Stimulated activated naive CD8-positive, alpha-beta T cell treated with anti-CD3 and anti-CD28 coated beads, Interleukin-15, Interleukin-2, amounts not matched to agents 100 U/mL and 50 U/mL, for 24 hours (primary cell): ENCODE measurements around the gene SULF2.

Experiments
- ATAC-seq: fragments of 150-1000 bp; cut with Tn5 transposase; one replicate; pipeline ENCODE4 v1.10.0; 2021
- DNase-seq: peaks from one replicate; pipeline ENCODE4 v3.0.0; 2021

Gene SULF2

GRCh38 chr20:47784599-47785310, 526 bp downstream of the SULF2 start:
- ATAC-seq (peak; percentile 20), DNase-seq (no peak)

- ATAC-seq = no peak
Observed at GRCh38 chr20:47783828-47784598, 1.3 kb downstream of the SULF2 start.

DNA sequence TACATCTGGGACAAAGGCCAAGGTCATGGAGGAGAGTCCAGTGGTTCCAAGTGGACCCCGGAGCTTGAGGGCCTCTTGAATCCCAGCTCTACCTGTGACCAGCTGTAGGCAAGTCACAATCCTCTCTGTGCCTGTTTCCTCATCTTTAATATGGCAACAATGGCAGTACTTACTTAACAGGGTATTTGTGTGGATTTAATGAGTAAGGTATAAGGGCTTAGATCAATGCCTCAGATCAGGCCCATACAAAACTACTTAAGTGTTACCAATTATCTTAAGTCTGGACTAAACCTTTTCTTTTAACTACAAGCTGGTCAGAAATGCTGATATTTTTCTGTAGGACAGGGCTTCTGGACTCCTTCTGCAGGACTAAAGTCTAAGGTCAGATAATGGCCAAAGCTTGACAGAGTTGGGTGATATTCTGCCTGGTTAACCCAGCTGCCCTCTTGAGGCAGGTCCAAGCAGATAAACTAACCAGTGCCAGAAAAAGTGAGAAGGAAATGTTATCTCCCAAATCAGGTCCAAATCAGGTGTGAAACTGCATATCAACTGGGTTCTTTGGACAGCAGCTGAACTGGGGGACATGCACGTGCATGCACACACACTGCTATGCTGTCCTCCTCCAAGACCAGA, 2.2 kb downstream of the SULF2 start:
- DNase-seq (no peak), ATAC-seq (no peak)

More at GRCh38 chr20:47783828-47784598, 1.3 kb downstream of the SULF2 start:
- DNase-seq = no peak

- DNase-seq (no peak), ATAC-seq (no peak)
Observed at GRCh38 chr20:47782076-47782475, 3.2 kb downstream of the SULF2 start.

- DNase-seq = no peak
- ATAC-seq = no peak
Observed at GRCh38 chr20:47781632-47782031, 3.6 kb downstream of the SULF2 start.

- ATAC-seq (no peak), DNase-seq (no peak)
Observed at GRCh38 chr20:47780720-47781389, 4.4 kb downstream of the SULF2 start.

DNA sequence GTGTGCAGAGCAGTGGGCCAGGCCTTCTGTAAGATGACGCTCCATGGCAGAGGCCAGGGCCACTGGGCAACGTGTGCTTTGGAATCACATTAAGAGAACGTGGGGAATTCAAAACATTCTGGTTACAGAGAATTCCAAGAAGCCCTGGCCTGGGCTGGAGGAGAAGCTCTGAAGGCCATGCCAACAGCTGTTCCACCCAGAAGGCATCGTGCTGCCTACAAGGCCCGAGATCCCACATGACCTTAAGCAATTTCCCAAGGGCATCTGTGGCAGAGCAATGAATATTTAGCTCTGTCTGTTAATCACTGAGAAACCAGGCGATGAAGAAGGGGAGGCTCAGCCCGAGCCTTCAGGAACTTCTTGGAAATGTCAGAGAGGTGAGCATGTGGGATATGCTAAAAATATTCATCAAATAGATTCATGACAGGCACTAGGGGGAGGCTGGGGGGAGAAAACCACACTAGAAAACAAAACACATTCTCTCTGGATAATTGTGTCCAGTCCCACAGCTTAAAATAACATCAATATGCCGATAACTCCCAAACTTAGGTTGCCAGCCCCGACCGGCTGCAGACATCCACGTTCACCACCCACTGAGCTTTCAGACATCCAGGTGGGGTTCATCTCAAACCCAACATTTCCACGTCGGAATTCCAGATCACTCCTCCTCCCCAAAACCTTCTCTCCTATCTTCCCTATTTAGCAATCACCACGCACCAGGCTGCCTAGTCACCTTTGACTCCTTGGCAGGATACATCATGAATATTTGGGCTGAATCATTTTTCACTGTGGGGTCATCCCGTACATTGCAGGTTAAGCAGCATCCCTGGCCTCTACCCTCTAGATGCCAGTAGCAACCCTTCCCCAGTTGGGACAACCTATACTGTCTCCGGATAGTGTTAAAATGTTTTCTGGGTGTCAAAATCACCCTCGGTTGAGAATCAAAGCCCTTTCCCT, 6.6 kb downstream of the SULF2 start:
- ATAC-seq (no peak), DNase-seq (no peak)

GRCh38 chr20:47777220-47777619, 8.1 kb downstream of the SULF2 start:
- ATAC-seq (no peak), DNase-seq (no peak)

DNA sequence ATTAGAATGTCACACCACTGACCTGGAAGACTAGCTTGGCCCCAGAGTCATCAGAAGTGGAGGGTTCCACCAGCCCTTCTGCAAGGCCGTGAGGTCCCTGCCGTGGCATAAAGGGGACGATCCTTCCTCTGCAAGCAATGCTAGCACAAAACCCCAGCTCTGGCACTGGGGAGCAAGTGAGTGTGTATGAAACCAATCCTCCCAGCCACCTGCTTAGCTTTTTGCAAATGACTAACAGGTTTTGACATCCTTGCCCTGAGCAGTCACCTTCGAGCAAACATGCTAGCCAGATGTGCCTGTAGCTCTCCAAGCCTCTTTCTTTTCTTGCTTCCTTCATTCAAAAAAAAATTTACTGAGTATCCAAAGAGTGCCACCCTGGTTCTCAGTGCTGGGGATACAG, 8.6 kb downstream of the SULF2 start:
- DNase-seq (no peak), ATAC-seq (no peak)

- ATAC-seq (no peak), DNase-seq (no peak)
Observed at GRCh38 chr20:47775841-47776240, 9.4 kb downstream of the SULF2 start.

DNA sequence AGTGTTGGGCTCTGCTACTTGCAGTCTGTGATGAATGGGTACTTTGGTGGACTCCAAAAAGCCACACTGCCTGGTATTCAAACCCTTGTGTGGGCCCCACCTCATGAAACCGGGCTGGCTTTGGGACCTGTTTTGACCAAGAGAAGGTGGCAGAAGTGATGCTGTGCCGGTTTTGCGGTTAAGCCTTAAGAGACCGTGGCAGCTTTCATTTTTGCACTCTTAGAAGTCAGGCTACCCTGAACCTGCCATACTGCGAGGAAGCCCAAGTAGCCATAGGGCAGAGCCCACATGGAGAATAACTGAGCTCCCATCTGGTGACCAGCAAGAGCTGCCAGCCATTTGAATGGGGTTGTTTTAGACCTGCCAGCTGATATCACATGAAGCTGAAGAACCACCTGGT, 10.2 kb downstream of the SULF2 start:
- no peak for DNase-seq
- no peak for ATAC-seq

- DNase-seq = no peak
- ATAC-seq = no peak
Observed at GRCh38 chr20:47774131-47774777, 11.0 kb downstream of the SULF2 start.

DNA sequence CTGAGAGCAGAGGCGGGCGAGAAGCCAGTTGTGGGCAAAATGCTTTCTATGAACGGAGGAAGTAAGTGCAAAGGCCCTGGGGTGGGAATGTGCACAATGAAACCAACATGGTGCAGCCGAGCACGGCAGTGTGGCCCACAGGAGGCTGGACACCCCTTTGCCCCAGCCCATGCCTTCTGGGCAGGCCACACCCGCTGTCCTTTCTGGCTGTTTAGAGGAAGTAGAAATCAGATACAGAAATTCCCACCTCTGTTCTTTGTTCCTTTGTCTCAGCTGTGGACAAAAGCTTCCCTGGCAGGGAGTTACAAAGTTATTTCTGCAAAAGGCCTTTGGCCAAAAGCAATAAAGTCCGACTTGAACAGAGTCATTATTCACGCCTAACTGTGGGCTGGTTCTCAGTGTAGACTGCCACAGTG, 11.9 kb downstream of the SULF2 start:
- ATAC-seq (no peak), DNase-seq (no peak)

DNA sequence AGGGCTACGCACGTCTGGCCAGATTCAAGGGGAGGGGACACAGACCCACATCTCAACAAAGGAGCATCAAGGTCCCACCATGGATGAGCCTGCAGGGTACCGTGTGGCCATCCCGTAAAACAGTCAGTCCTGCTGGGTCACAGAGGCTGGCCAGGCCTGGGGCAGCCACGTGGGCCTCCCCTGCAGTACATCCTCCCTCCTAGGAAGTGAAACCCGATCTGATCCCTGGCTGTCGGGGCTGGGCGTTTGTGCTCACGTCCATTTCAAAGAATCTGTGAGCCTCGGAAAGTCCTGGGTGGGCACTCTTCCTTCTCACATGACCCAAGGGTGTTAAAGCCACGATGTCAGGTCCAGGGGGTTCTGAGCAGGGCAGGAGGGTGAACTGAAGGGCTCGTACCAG, 14.3 kb downstream of the SULF2 start:
- ATAC-seq = no peak
- no peak for DNase-seq

- ATAC-seq = peak; percentile 14
Observed at GRCh38 chr20:47768016-47768824, 17.1 kb downstream of the SULF2 start.

DNA sequence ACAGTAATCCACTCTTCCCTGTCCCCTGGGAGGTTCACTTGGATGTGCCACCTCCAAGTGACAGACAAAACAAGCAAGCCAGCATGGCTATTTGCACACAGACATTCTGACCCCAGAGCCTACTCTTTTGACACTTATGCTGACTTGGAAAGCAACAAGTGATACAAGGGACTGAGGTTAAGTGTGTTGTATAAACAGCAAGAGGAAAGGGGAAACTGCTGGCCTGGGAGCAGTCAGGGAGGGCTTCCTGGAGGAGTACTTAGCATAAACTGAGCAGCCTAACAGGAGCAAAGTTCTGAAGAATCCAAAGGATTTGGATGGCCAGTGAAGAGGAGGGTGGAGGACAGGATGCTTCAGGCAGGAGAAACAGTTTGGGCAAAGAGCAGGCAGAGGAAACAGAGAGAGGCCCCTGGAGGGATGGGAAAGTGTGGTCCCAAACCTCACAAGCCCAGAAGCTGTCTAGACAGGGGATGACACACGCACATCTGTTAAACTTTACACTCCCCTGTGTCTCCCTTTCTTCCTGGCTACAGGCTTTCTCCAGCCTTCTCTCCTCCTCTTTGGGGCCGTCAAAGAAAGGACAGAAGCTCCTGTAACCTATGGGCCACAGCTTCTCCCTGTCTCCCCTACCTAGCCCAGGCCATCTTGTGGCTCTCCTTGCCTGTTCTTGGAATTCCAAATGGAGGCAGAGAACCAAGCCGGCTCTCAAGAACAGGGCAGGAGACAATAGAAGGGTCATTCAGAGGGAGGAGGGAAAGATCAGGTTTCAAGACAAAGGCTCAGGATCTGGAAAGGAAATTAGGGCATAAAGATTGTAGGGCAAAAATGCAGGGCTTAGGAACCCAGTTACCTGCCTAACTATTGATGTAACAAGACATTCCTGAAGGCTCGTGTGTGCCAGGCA, 19.3 kb downstream of the SULF2 start:
- ATAC-seq (no peak), DNase-seq (no peak)

More at GRCh38 chr20:47768016-47768824, 17.1 kb downstream of the SULF2 start:
- no peak for DNase-seq

DNA sequence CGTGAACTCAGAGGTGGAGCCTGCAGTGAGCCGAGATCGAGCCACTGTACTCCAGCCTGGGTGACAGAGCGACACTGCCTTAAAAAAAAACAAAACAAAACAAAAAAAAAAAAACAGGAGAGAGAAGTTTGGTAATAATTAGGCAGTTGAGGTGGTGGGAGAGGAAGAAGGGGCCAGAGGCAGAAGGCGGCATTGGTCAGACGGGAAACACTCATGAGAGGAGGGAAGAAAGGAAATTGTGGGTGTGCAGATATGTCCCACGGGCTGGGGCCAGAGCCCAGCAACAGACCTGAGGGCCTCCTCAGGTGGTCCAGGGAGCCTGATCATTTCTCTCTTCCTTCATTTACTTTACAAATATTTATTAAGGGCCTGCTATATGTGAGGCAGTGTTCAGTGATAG, 20.0 kb downstream of the SULF2 start:
- DNase-seq (no peak), ATAC-seq (no peak)

DNA sequence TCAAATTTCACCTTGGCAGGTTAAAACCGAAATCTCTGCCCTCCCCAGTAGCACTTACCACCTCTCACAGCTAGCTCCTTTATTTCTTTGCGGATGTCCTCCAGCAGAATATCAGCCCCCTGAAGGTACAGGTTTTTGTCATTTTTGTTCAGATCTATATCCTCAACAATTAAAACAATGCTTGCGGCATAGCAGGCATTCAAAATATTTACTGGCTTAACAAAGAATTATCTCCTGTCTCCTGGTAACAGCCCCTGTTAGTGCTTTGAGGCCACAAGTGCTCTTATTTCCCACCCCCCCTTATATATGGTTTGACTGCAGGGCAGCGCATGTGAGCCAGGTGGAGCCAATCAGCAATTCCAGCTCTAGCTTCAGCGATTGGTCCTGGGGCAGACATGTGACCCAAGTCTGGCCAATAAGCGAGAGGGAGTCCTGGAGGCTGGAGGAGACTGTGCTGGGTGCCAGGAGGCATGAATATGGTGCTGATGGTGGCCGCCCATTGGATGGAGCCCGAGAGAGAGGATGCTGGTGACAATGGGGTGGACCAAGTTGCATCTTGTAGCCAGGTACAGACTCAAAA, 21.0 kb downstream of the SULF2 start:
- DNase-seq (no peak), ATAC-seq (no peak)
